ENCODE results near the gene ACKR1.

Gene ACKR1

DNA sequence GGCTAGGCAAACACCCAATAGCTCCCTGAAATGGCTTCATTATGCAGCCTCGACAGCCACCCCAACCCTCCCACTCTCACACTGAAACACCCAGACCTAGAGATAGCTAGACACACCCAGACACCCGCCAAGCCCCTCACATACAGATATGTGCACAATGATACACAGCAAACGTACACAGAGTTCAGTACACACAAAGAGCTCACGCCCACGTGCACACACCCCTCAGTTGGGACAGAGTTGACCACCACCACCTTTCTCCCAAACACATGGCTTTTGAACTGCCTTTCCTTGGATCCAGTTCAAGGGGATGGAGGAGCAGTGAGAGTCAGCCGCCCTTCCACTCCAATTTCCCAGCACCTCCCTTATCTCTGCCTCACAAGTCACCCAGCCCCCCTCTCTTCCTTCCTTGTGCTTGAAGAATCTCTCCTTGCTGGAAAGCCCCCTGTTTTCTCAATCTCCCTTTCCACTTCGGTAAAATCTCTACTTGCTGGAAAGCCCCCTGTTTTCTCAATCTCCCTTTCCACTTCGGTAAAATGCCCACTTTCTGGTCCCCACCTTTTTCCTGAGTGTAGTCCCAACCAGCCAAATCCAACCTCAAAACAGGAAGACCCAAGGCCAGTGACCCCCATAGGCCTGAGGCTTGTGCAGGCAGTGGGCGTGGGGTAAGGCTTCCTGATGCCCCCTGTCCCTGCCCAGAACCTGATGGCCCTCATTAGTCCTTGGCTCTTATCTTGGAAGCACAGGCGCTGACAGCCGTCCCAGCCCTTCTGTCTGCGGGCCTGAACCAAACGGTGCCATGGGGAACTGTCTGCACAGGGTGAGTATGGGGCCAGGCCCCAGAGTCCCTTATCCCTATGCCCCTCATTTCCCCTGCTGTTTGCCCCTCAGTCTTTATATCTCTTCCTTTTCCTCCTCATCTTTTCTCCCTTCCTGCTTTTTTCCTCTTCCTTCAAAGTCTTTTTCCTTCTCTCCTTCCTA, at the start of gene ACKR1:
Gene ACKR1 (plus strand): TSS at position 715 of the 981 bp plus-strand sequence. CDS start 85 bp downstream, at position 800.
- DNase-seq (ENCODE audit: low read depth): no peak

- peak; percentile 48 for DNase-seq (ENCODE audit: low read depth)
Observed at GRCh38 chr1:159161001-159161718, 43.5 kb upstream of the ACKR1 start.

DNA sequence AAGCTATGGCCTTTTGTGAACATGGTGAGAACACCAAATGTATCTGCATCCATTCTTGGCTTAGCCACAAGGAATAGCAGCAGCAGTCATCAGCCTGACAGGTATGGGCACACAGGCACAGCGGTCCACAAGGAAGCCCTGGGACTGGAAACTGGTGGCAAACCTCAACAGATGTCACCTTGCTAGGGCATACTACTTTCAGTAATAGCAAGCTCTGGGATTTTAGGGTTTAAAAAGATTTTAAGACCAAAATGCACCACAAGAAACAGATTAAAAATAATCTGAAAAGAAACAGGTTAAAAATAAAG, 43.0 kb upstream of the ACKR1 start:
- DNase-seq (ENCODE audit: low read depth): no peak

DNA sequence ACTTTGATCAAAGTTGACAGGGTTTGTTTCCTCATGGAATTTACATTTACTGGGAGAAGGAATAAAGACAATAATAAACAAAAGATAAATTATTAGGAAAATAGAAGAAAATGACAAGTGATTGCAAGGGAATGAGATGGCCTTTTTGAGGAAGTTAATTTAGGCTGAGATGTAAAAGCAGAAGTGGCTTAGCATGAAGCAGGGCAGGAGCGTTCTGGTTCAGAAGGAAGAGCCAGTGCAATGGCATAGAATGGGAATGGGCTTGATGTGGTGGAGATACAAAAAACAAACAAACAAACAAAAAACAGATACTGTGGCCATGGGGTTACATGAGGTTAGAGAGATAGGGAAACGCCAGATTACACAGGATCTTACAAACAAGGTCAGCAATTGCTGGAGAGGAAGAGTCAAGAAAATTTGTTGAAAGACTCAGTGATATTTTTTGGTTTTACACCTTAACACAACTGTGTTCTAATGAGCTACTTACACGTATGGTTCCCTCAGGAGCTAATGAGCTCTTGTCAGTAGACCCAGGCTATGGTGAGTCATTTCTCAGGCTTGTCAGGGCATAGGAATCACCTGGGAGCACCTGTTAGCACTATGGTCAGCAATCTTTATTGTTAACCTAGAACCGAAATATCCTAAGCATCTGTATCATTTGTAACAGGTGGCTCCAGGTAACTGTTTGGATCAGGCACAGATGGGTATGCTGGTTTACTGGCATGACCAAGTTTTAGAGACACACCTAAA, 42.0 kb upstream of the ACKR1 start:
- no peak for DNase-seq (ENCODE audit: low read depth)

DNA sequence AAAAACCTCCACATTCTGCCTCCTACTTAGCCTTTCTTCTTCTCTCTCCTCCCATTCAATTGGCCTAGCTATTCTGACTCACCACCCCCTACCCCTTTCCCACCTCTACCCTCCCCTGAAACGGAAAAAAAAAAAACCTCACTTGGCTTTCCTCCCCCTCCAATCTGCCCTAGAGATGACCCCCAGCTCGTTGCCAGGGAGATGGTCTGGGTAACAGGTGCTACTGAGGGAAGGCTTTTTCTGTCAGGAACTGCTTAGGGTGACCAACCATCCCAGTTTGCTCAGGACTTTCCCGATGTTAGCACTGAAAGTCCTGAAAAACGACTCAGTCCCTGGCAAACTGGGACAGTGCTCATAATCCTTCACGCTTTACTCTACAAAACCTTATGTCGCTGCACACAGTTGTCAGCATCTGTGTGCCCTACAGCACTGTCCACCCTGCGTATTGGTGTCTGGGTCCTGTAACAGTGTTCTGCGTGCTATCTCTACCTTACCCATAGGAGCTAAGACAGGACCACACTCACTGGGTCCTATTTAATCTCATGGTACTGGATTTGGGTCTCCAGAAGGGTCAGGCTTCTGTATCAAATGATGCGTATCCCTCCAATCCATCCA, 41.0 kb upstream of the ACKR1 start:
- DNase-seq (ENCODE audit: low read depth): no peak

DNA sequence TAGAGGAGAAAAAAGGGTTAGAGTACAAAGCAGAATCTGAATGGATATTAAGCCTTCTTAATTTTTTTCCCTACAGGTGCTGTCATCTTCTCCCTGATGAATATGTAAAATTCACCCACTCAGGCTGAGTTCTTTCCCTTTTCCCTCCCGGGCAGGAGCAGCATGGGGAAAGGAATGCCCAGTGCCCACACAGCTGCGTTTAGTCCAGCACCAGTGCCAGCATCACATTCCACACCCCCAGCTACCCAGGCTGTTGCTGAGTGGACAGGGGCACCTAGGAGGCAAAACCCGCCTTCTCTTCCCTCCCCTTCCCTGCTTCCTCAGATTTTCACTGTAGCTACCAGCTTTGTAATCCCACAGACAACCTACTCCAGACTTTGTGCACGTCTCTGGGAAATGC, 36.6 kb upstream of the ACKR1 start:
- DNase-seq (ENCODE audit: low read depth): no peak

- no peak for DNase-seq (ENCODE audit: low read depth)
Observed at GRCh38 chr1:159170639-159171038, 34.0 kb upstream of the ACKR1 start.

DNA sequence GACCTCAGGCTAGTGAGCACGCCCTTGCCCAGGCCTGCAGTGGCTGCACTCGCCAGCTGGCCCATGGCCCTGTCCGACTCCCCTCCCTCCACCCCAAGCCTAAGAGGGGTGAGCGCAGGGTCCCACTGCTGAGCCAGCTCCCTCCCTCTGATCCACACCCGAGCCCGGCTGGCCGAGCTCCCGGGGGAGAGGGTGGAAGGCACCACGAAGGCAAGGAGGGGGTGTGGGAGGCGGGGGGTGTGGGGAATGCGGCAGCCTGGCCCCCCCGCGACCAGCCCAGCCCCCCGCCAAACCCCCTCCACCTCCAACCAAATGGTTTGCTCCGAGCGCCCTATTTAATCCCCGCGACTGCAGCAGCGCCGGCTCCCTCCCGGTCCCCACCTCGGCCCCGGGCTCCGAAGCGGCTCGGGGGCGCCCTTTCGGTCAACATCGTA, 33.4 kb upstream of the ACKR1 start, which contains the start of gene CADM3:
Gene CADM3 (plus strand): TSS at position 362 of the 434 bp plus-strand sequence. CDS start 151 bp downstream, outside the sequence.
- no peak for DNase-seq (ENCODE audit: low read depth)

GRCh38 chr1:159171688-159172501, 32.8 kb upstream of the ACKR1 start:
- no peak for DNase-seq (ENCODE audit: low read depth)

DNA sequence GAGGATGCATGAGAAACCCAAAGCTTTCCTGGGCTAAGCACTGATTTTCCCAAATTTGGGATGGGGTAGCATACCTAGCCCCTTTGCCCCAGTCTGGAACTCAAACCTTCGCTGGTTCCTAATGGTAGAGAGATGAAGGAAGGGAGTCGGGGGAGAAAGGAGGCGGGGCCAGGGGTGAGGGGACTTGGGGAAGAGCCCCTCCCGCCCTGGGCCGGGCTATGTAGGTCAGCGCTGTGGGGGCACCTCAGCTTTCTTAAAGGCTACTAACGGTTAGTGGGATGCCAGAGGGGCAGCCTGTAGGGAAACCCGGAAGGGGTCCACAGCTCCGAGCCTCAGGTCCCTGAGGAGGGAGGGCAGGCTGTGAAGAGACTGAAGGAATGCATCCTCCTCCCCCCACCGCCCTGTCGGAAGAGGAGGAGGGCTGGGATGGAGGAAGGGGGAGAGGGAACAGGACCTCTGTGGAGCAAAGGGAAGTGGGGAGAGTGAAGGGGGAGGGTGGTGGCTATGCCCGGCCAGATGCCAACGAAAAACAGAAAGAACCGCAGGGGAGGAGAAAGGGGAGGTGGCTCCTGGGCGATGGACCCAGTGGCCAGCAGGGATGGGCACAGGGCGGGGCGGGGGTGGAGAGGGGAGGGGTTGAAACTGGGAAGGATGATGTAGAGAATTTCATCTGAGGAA, 31.9 kb upstream of the ACKR1 start:
- no peak for DNase-seq (ENCODE audit: low read depth)

- DNase-seq (ENCODE audit: low read depth): no peak
Observed at GRCh38 chr1:159173320-159173719, 31.4 kb upstream of the ACKR1 start.

DNA sequence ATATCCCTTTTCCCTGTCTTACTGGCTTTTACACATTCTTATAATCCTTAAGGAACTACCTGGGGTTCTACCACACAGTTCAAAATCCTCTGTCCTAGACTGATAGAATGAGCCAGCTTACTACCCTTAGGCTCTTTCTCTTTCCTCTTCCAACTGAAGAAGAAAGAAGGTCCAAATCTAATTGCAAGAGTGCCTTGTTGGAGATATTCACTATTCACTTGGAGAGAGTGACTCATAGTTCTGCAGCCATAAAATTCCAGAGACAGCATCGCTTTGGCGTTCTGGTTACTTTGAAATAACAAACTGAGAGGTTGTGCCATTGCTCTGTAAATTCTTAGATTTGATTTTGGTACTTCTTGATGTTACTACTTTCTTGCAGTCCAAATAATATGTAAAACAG, 29.1 kb upstream of the ACKR1 start:
- no peak for DNase-seq (ENCODE audit: low read depth)

- DNase-seq (ENCODE audit: low read depth): no peak
Observed at GRCh38 chr1:159177272-159177907, 27.3 kb upstream of the ACKR1 start.

DNA sequence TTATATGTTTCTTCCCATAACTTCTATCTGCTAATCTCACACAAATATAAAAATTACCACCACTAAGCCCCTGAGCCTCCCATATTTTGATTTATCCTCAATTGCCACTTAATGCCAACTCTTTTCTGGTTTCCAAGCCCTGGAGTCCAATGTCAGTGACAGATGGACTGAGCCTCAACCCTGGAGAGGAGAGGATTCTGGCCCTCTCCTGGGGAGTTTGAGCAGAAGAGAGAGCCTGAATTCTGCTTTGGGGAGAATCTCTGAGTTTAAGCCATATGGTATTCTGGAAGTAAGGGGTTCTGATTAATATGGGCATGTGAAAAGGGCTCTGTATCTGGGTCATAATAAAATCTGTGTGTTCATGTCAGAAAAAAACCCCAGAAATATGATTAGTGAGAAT, 24.8 kb upstream of the ACKR1 start:
- no peak for DNase-seq (ENCODE audit: low read depth)

DNA sequence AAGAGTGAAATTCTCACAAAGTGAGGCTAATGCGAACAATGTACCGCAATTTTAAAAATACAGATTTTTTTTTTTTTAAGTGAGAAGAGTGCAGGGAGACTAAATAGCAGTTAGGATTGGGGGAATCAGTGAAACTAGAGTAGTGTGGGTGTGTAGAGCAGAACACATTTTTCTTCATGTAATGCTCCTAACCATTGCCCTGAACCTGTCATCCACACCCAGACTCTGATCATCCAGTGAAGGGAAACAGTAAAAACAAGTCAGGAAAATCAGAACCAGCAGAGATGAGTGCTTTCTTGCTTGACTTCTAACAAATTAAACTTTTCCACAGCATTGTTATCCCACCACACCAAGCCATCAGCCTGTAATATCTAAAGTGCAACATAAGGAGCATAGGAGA, 24.2 kb upstream of the ACKR1 start:
- DNase-seq (ENCODE audit: low read depth): no peak

DNA sequence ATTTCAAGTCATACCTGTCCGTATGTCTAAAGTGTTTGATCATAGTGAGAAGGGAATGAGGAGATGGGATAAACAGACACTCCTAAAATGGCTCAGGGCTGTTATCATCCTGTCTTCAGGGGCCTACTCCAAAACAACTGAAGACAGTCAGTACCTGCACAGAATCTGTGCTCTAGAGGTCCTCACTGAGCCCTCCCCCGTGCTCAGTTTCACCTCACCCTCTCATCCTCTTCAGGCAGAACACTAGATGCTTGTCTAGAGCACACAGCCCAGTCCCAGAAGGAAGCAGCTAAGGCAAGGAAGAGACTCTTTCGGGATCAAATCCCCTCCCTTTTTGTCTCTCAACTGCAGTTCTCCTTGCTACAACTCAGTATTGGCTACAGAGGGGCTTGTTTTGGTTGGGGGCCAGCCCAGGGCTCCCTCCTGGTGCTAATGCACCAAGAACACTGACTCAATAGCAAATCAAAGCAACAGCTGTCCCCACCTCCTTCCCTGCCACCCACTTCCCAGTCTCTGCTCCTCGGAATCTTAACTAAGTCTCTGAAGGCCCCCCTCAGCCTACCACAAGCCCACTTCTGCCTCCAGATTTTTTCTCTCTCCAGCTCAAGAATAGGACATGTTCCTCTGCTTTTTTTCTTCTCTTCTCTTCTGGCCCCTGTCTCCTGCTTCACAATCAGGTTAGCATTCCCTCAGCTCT, 23.2 kb upstream of the ACKR1 start:
- DNase-seq (ENCODE audit: low read depth): no peak

DNA sequence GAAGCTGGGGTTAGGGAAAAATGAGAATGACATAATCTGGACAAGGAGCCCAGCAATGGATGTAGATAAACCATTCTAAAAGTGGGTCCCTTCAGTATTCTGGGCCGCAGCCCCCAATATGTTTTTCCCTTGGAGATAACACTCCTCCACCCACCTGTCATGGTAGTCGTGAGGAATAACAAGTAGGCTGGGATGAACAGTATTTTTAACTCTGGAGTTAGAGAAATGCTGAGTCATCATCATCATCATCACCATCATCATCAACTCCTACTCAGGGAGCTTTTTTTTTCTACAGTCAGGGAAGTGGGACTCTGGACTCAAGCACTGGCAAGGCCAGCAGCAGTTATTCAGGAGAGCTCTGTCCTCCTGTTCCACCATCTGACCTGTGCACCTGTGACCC, 20.5 kb upstream of the ACKR1 start:
- DNase-seq (ENCODE audit: low read depth): no peak

DNA sequence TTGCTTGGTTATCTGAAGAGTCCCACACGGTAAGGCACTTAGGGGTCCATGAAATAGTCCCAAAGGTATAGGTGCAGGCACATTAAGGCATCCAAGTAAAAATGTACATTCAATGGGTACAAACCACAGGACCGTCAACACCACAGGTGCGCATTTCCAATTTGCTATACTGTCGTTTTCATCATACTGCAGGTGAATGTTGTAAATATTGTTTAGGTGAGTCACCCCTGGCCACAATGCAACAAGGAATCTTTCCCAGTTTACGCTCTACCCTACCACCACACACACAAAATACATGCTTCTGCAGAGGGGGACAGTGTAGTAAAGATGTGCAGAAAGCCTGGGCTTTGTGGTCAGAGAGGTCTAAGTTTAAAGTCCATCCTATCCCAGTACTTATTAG, 19.6 kb upstream of the ACKR1 start:
- no peak for DNase-seq (ENCODE audit: low read depth)

DNA sequence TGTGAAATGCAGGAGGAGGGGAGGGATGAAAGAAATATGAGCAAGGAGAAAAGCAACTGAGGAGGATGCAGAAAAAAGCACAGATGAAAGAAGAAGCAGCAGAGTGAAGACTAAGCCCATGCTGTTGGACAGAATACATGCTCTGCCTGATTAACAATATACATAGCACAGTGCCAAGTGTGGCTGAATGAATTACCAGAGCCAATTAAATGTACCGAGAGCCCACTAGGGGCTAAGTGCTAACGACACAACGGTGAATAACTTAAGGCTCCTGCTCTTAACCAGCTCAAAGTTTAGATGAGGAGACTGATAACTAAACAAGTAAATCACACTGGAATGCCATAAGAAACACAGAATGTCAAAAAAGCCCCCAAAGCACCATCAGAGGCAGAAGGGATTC, 17.6 kb upstream of the ACKR1 start:
- DNase-seq (ENCODE audit: low read depth): no peak
